ENCODE measurements around the gene ARHGEF40.

ARHGEF40 gene

GRCh38 chr14:21121122-21121521 lies 51.0 kb downstream of the ARHGEF40 start:
- no peak for DNase-seq (ENCODE audit: low read depth, low spot score)

- no peak for DNase-seq (ENCODE audit: low read depth, low spot score)
These were observed 53.3 kb downstream of the ARHGEF40 start for GRCh38 chr14:21123429-21123828.

DNA sequence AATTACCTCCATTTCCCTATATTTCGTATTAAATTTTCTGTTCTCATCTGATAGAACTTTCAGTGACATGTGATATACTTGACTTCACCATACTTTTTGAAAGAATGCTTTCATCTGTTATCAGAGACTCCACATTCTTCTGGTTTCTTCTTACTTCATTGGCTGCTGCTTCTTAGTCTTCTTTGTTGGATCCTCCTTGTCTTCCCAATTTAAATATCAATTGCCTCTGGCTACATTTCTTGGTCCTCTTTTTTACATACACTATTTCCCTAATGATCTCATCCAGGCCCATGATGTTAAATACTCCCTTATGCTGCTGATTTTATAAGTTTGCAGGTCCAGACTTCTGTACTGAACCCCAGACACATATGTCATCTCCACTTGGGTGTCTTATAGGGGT lies 63.8 kb downstream of the ARHGEF40 start:
- peak; percentile 20 for DNase-seq (ENCODE audit: low read depth, low spot score)

DNA sequence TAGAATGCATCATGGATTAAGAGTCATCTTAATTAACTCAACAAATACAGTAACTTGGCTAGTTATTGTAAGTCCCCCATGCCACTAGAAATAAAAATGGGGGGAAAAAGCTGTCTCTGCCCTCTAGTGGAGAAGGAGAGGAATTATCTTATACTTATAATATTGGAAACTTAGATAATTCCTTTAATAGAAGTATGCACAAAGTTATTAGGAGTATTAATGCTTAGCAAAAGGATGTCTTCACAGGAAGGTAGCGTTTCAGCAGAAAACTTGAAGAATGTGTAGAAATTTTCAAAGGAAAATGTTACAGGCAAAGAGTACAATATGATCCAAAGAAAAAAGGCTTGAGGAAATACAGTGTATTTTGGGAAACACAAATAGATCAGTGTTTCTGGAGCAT lies 65.9 kb downstream of the ARHGEF40 start:
- DNase-seq (ENCODE audit: low read depth, low spot score) = no peak

Measured in iPS DF 19.7 (cell line).